ENCODE measurements around the gene C16orf54. TPM values are rescaled to one million over a fixed set of nuclear protein-coding genes. Genes with fewer than 3 reads are reported as not detected.

The C16orf54 gene
- total and polyA plus RNA-seq, 2 donors (not counting 3 experiments of a cell fraction or from before 2014, with no cell fraction given): not detected

DNA sequence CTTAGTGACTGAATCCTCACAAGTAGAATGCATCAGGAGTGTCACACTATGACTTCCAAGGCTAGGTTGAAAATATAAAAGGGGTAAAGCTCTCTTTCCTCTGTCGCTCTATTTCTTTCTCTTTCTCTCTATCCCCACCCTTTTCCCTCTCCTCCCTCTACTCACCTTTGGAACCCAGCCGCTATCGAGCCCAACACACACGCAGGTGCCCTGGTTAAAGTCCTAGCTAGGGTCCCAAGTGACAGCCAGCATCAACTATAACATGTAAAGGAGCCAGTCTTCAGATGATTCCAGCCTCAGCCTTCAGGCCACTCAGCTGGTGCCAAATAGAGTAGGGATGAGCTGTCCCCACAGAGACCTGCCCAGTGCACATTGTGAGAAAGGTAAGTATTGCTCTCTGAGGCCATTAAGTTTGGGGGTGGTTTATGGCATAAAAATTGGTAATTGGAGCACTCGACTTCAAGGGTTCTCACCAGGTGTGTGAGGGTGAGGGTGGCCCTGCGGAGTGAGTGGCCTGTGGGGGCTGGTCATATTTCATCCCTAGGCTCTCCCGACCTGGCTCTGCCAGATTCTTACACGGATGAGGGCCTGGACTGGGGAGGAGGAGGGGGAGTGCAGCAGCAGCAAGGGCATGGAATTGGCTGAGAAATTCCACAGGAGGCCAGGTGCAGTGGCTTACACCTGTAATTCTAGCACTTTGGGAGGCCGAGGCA, 14.9 kb upstream of the C16orf54 start:
- no peak overlapping the region for H3K4me3 ChIP-seq (replicated peaks in 1 of 3; ENCODE audit: insufficient read depth in 1 of 3, low read depth in 1 of 3, low read length in 3 of 3)
- no peaks in the 10 kb centered on the region for H3K9me3 ChIP-seq (replicated peaks; ENCODE audit: control insufficient read depth, insufficient read depth, low read length)
- intact Hi-C loops (cut with micrococcal nuclease): no loop called here
- ChIA-PET POLR2A (no interaction called here), CTCF (no interaction called here)
- TF ChIP-seq MYC (IDR thresholded peaks at IDR 0.05; ENCODE audit: low read depth, low read length) (no peak), JUN (IDR thresholded peaks at IDR 0.05; ENCODE audit: borderline replicate concordance, insufficient read depth, insufficient read length, low read depth) (no peak), CTCF (IDR thresholded peaks at IDR 0.05; ENCODE audit: extremely low read depth in 1 of 2, insufficient read depth in 1 of 2, low read depth in 1 of 2, low read length in 2 of 2) (no peak), FOS (IDR thresholded peaks at IDR 0.05; ENCODE audit: borderline replicate concordance, insufficient read depth, low read length) (no peak), GATA2 (IDR thresholded peaks at IDR 0.05; ENCODE audit: insufficient read depth, insufficient read length, low read depth, low read length) (no peak), POLR2AphosphoS5 (IDR thresholded peaks at IDR 0.05; ENCODE audit: insufficient read depth, low read depth, low read length) (no peak), EZH2 (IDR thresholded peaks at IDR 0.05; ENCODE audit: borderline replicate concordance, low read depth, low read length, severe bottlenecking) (no peak), MAX (IDR thresholded peaks at IDR 0.05; ENCODE audit: insufficient read depth, insufficient read length) (no peak), POLR2A (IDR thresholded peaks at IDR 0.05; ENCODE audit: low read depth, low read length) (no peak)
- H4K20me1 ChIP-seq (replicated peaks; ENCODE audit: control insufficient read depth, extremely low read depth, insufficient read depth, low read length): no peaks in the 10 kb centered on the region
- H3K9me1 ChIP-seq (replicated peaks; ENCODE audit: control insufficient read depth, extremely low read depth, insufficient read depth, low read length): no peaks in the 10 kb centered on the region
- no peak for DNase-seq (ENCODE audit: low read depth, low spot score)
- no peak overlapping the region for H3K9ac ChIP-seq (replicated peaks; ENCODE audit: extremely low read depth, insufficient read depth, low read length)
- H3K4me2 ChIP-seq (ENCODE audit: insufficient read depth, low read length): no peak overlapping the region
- no peaks in the 10 kb centered on the region for H3K36me3 ChIP-seq (ENCODE audit: control insufficient read depth in 2 of 2, extremely low read depth in 1 of 2, insufficient read depth in 2 of 2, low read length in 2 of 2)
- H3K27ac ChIP-seq (ENCODE audit: insufficient read depth, low read depth, low read length): no peak overlapping the region
- no peaks in the 10 kb centered on the region for H3K79me2 ChIP-seq (ENCODE audit: control insufficient read depth, insufficient read depth, low read length)
- no peak for FAIRE-seq
- H3K4me1 ChIP-seq (ENCODE audit: control insufficient read depth, extremely low read depth, insufficient read depth, low read length): no peaks in the 10 kb centered on the region
- no peaks in the 10 kb centered on the region for H3K27me3 ChIP-seq (ENCODE audit: control insufficient read depth in 2 of 2, insufficient read depth in 2 of 2, low read length in 2 of 2)
- dilution Hi-C loops (cut with MboI; ENCODE audit: extremely low pct_ligation_motif_present, low sequenced_read_pairs): no loop called here
- no peak overlapping the region for H2AFZ ChIP-seq (ENCODE audit: low read depth, low read length)
- BruUV-seq (replicated peaks): no TSS peak
